Measurements from ENCODE around the gene POU2F3.

POU2F3 gene

GRCh38 chr11:120194166-120194565 lies 45.8 kb upstream of the POU2F3 start:
- Histone ChIP-seq H4K20me1 (ENCODE audit: insufficient read depth, low read length) (no peaks in the 10 kb centered on the region), H3K4me2 (ENCODE audit: low read depth, low read length) (no peak overlapping the region), H3K9me3 (replicated peaks; ENCODE audit: insufficient read depth, low read length) (no peaks in the 10 kb centered on the region), H3F3A (ENCODE audit: insufficient read depth, low read length) (no peaks in the 10 kb centered on the region), H2AFZ (ENCODE audit: low read length) (no peak overlapping the region), H3K9ac (ENCODE audit: low read length) (no peak overlapping the region), H3K27me3 (replicated peaks; ENCODE audit: insufficient read depth, low read length) (0 out of 2 replicates have a peak, but pooled peaks cover 7% of the 10 kb centered on the region), H3K79me2 (ENCODE audit: low read length) (no peaks in the 10 kb centered on the region), H3K36me3 (replicated peaks; ENCODE audit: insufficient read depth, low read length) (no peaks in the 10 kb centered on the region), H3K4me1 (ENCODE audit: low read length) (no peaks in the 10 kb centered on the region), H3K27ac (ENCODE audit: low read length) (no peak overlapping the region), H3K9me2 (replicated peaks; ENCODE audit: insufficient read depth, low read length) (no peaks in the 10 kb centered on the region), H3K4me3 (ENCODE audit: low read length) (no peak overlapping the region)
- DNase-seq = no peak
- TF ChIP-seq EZH2 (optimal IDR thresholded peaks at IDR 0.05; ENCODE audit: low read depth, low read length) (no peak), CTCF (IDR thresholded peaks at IDR 0.05; ENCODE audit: low read length) (no peak), EZH2phosphoT487 (IDR thresholded peaks at IDR 0.05; ENCODE audit: low read length) (no peak)

- H3K9ac ChIP-seq (ENCODE audit: low read length) = no peak overlapping the region
- H3K36me3 ChIP-seq (replicated peaks; ENCODE audit: insufficient read depth, low read length) = no peaks in the 10 kb centered on the region
- H2AFZ ChIP-seq (ENCODE audit: low read length) = no peak overlapping the region
- no peak overlapping the region for H3K4me3 ChIP-seq (ENCODE audit: low read length)
- no peak overlapping the region for H3K4me2 ChIP-seq (ENCODE audit: low read depth, low read length)
- 0 out of 2 replicates have a peak, but pooled peaks cover 7% of the 10 kb centered on the region for H3K27me3 ChIP-seq (replicated peaks; ENCODE audit: insufficient read depth, low read length)
- no peak for TF ChIP-seq EZH2 (optimal IDR thresholded peaks at IDR 0.05; ENCODE audit: low read depth, low read length)
- no peak for TF ChIP-seq EZH2phosphoT487 (IDR thresholded peaks at IDR 0.05; ENCODE audit: low read length)
- TF ChIP-seq CTCF (IDR thresholded peaks at IDR 0.05; ENCODE audit: low read length) = no peak
- no peaks in the 10 kb centered on the region for H3K9me2 ChIP-seq (replicated peaks; ENCODE audit: insufficient read depth, low read length)
- DNase-seq = no peak
- no peaks in the 10 kb centered on the region for H3K79me2 ChIP-seq (ENCODE audit: low read length)
- no peaks in the 10 kb centered on the region for H3K4me1 ChIP-seq (ENCODE audit: low read length)
- H3K9me3 ChIP-seq (replicated peaks; ENCODE audit: insufficient read depth, low read length) = no peaks in the 10 kb centered on the region
- H3F3A ChIP-seq (ENCODE audit: insufficient read depth, low read length) = no peaks in the 10 kb centered on the region
- no peaks in the 10 kb centered on the region for H4K20me1 ChIP-seq (ENCODE audit: insufficient read depth, low read length)
- H3K27ac ChIP-seq (ENCODE audit: low read length) = no peak overlapping the region
Observed at GRCh38 chr11:120195601-120196320, 44.2 kb upstream of the POU2F3 start.

- no peaks in the 10 kb centered on the region for H3K9me3 ChIP-seq (replicated peaks; ENCODE audit: insufficient read depth, low read length)
- H3K4me2 ChIP-seq (ENCODE audit: low read depth, low read length) = no peak overlapping the region
- no peaks in the 10 kb centered on the region for H3K36me3 ChIP-seq (replicated peaks; ENCODE audit: insufficient read depth, low read length)
- H3K9ac ChIP-seq (ENCODE audit: low read length) = no peak overlapping the region
- 0 out of 2 replicates have a peak, but pooled peaks cover 7% of the 10 kb centered on the region for H3K27me3 ChIP-seq (replicated peaks; ENCODE audit: insufficient read depth, low read length)
- H2AFZ ChIP-seq (ENCODE audit: low read length) = no peak overlapping the region
- no peaks in the 10 kb centered on the region for H3F3A ChIP-seq (ENCODE audit: insufficient read depth, low read length)
- no peaks in the 10 kb centered on the region for H3K4me1 ChIP-seq (ENCODE audit: low read length)
- no peak overlapping the region for H3K27ac ChIP-seq (ENCODE audit: low read length)
- no peak overlapping the region for H3K4me3 ChIP-seq (ENCODE audit: low read length)
- H3K79me2 ChIP-seq (ENCODE audit: low read length) = no peaks in the 10 kb centered on the region
- H3K9me2 ChIP-seq (replicated peaks; ENCODE audit: insufficient read depth, low read length) = no peaks in the 10 kb centered on the region
- H4K20me1 ChIP-seq (ENCODE audit: insufficient read depth, low read length) = no peaks in the 10 kb centered on the region
- no peak for DNase-seq
- TF ChIP-seq CTCF (IDR thresholded peaks at IDR 0.05; ENCODE audit: low read length) (no peak), EZH2 (optimal IDR thresholded peaks at IDR 0.05; ENCODE audit: low read depth, low read length) (no peak), EZH2phosphoT487 (IDR thresholded peaks at IDR 0.05; ENCODE audit: low read length) (no peak)
Observed at GRCh38 chr11:120196826-120197225, 43.1 kb upstream of the POU2F3 start.
